Breast epithelium (tissue), 4 donors: ENCODE results near the gene KLHL4. TPM values are rescaled to one million over a fixed set of nuclear protein-coding genes. Genes with fewer than 3 reads are reported as not detected.
"Not testable (repeated sequence)": the region's sequence is repeated elsewhere in the genome, so short reads cannot be mapped to it uniquely, and the experiment has no call there.

Experiments used
- DNase-seq, 2 donors: peaks; one replicate each; pipeline ENCODE4 v3.0.0-alpha.2; 2019; ENCODE audit warnings: low spot score in 2 of 2
- H3K27ac ChIP-seq, 2 donors: fragments of 200-600 bp; sonication (generic) in 1 of 2; one replicate each; pipeline ENCODE4 v1.5.1; 2016 to 2019; ENCODE audit warnings: mild to moderate bottlenecking in 1 of 2
- H3K27me3 ChIP-seq, 2 donors: fragments of 200-600 bp; sonication (generic) in 1 of 2; one replicate each; pipeline versions ENCODE4 v1.5.1 to v1.6.0; 2017 to 2019; ENCODE audit warnings: control low read depth in 1 of 2, mild to moderate bottlenecking in 1 of 2
- H3K36me3 ChIP-seq: fragments of 200-600 bp; one replicate; pipeline ENCODE4 v1.5.1; 2019
- H3K4me1 ChIP-seq, 2 donors: fragments of 200-600 bp; sonication (generic); one replicate each; pipeline ENCODE4 v1.5.1; 2016 to 2019; ENCODE audit warnings: control low read depth in 1 of 2
- H3K4me3 ChIP-seq, 3 donors: fragments of 200-600 bp; sonication (generic); 1 replicate in 2 of 3; 2 replicates in 1 of 3; pipeline ENCODE4 v1.5.1; 2016 to 2019; ENCODE audit warnings: mild to moderate bottlenecking in 3 of 3, moderate library complexity in 2 of 3
- H3K9me3 ChIP-seq, 2 donors: fragments of 200-600 bp; sonication (generic) in 1 of 2; one replicate each; pipeline ENCODE4 v1.5.1; 2016 to 2019; ENCODE audit warnings: control low read depth in 1 of 2
- POLR2A ChIP-seq: fragments of 450-650 bp; IDR thresholded peaks from one replicate; pipeline ENCODE4 v1.6.1; 2016; ENCODE audit warnings: antibody characterized with exemption, mild to moderate bottlenecking, moderate library complexity
- POLR2AphosphoS5 ChIP-seq, 3 donors: sonication (generic); formaldehyde crosslinking; IDR thresholded peaks; one replicate each; pipeline ENCODE4 v1.6.1; 2017; ENCODE audit warnings: antibody characterized with exemption in 3 of 3
- intact Hi-C: fragments of 100-400 bp; cut with DNase I; formaldehyde crosslinking; loops from one replicate; pipeline ENCODE4 v1.15.1; 2023; ENCODE audit warnings: low total_unique reads
- total RNA-seq, 3 donors: library from RNA; depleted of rRNA; stranded (reverse); fragments of >200 nt; gene quantifications; one replicate each; pipeline ENCODE4 v1.1.0, GENCODE V29; 2016
- TF ChIP-seq, protein P1 (sequence below), 3 donors: fragments of 450-650 bp; IDR thresholded peaks; one replicate each; pipeline ENCODE4 v1.5.1; 2016 to 2017; ENCODE audit warnings: antibody characterized with exemption in 3 of 3, mild to moderate bottlenecking in 3 of 3, moderate library complexity in 3 of 3

The KLHL4 gene
- total RNA-seq, 3 donors from 2014 or later, result 0.66 to 2.1 (median 1.2) TPM

GRCh38 chrX:87702795-87703194, 185.2 kb downstream of the KLHL4 start:
- intact Hi-C loops, result no loop called here
- H3K4me3 ChIP-seq, result no peak overlapping the region
- H3K4me1 ChIP-seq, result no peaks in the 10 kb centered on the region
- peaks cover 0 to 15% of the 10 kb centered on the region in 2 donors for H3K27me3 ChIP-seq
- H3K27ac ChIP-seq, result no peak overlapping the region
- TF ChIP-seq POLR2AphosphoS5 (IDR thresholded peaks at IDR 0.05), result no peak
- TF ChIP-seq, protein P1, sequence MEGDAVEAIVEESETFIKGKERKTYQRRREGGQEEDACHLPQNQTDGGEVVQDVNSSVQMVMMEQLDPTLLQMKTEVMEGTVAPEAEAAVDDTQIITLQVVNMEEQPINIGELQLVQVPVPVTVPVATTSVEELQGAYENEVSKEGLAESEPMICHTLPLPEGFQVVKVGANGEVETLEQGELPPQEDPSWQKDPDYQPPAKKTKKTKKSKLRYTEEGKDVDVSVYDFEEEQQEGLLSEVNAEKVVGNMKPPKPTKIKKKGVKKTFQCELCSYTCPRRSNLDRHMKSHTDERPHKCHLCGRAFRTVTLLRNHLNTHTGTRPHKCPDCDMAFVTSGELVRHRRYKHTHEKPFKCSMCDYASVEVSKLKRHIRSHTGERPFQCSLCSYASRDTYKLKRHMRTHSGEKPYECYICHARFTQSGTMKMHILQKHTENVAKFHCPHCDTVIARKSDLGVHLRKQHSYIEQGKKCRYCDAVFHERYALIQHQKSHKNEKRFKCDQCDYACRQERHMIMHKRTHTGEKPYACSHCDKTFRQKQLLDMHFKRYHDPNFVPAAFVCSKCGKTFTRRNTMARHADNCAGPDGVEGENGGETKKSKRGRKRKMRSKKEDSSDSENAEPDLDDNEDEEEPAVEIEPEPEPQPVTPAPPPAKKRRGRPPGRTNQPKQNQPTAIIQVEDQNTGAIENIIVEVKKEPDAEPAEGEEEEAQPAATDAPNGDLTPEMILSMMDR (IDR thresholded peaks at IDR 0.05), result no peak
- no peak for TF ChIP-seq POLR2A
- H3K9me3 ChIP-seq, result peaks cover 0 to 4% of the 10 kb centered on the region in 2 donors
- H3K36me3 ChIP-seq, result no peaks in the 10 kb centered on the region
- DNase-seq, result no peak

DNA sequence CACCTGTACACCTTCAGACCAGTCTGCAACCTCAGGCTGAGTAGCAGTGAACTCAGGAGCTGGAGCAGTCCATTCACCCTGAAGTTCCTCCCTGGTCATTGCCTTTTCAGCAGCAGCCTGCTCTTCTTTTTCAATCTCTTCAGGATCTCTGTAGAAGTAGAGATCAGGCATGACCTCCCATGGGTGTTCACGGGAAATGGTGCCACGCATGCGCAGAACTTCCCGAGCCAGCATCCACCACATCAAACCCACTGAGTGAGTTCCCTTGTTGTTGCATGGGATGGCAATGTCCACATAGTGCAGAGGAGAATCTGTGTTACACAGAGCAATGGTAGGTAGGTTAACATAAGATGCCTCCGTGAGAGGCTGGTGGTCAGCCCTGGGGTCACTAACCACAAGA, 185.9 kb downstream of the KLHL4 start:
- intact Hi-C loops, H3K27ac ChIP-seq, H3K4me3 ChIP-seq, H3K36me3 ChIP-seq, DNase-seq, H3K4me1 ChIP-seq: not testable (repeated sequence)
- peaks cover 0 to 15% of the 10 kb centered on the region in 2 donors for H3K27me3 ChIP-seq
- peaks cover 2 to 11% of the 10 kb centered on the region in 2 donors for H3K9me3 ChIP-seq

GRCh38 chrX:87706134-87706533, 188.5 kb downstream of the KLHL4 start:
- H3K4me3 ChIP-seq, result no peak overlapping the region
- DNase-seq, result no peak
- H3K27me3 ChIP-seq, result peaks cover 0 to 7% of the 10 kb centered on the region in 2 donors
- H3K36me3 ChIP-seq, result no peaks in the 10 kb centered on the region
- no peaks in the 10 kb centered on the region for H3K4me1 ChIP-seq
- no peak for TF ChIP-seq POLR2A
- TF ChIP-seq, protein P1 (IDR thresholded peaks at IDR 0.05), result no peak
- no peak for TF ChIP-seq POLR2AphosphoS5 (IDR thresholded peaks at IDR 0.05)
- peaks cover 7 to 20% of the 10 kb centered on the region in 2 donors for H3K9me3 ChIP-seq
- intact Hi-C loops, result no loop called here
- H3K27ac ChIP-seq, result no peak overlapping the region

- no peak for DNase-seq
- Histone ChIP-seq H3K4me3 (no peak overlapping the region), H3K4me1 (no peaks in the 10 kb centered on the region), H3K9me3 (peaks cover 7 to 29% of the 10 kb centered on the region in 2 donors), H3K27ac (no peak overlapping the region), H3K27me3 (peaks cover 0 to 2% of the 10 kb centered on the region in 2 donors), H3K36me3 (no peaks in the 10 kb centered on the region)
- TF ChIP-seq POLR2A (no peak), POLR2AphosphoS5 (IDR thresholded peaks at IDR 0.05) (no peak)
- TF ChIP-seq, protein P1 (IDR thresholded peaks at IDR 0.05), result no peak
- intact Hi-C loops, result no loop called here
These were observed 193.0 kb downstream of the KLHL4 start for GRCh38 chrX:87710580-87710979.
